SU-DHL-6 (cell line): Measurements from ENCODE around the gene SLC9A1.
A peak's percentile ranks its signal among the peaks of the same experiment; 100 is the strongest.

Experiments
- H2AFZ ChIP-seq: fragments of 200-600 bp; sonication (generic); 2 replicates; pipeline ENCODE4 v1.6.1; 2014; ENCODE audit warnings: low read depth, mild to moderate bottlenecking, moderate library complexity, mixed read lengths, antibody characterized with exemption, low read length; ENCODE audit not compliant: severe bottlenecking
- H3F3A ChIP-seq: fragments of 200-600 bp; shearing (Covaris generic); 2 replicates; pipeline ENCODE4 v1.6.0; 2016; ENCODE audit warnings: antibody characterized with exemption, mild to moderate bottlenecking; ENCODE audit not compliant: insufficient read depth
- H3K27ac ChIP-seq: fragments of 200-600 bp; sonication (generic); 2 replicates; pipeline ENCODE4 v1.5.1; 2016; ENCODE audit warnings: low read depth, mild to moderate bottlenecking, low read length, moderate library complexity, mixed read lengths
- H3K27me3 ChIP-seq: fragments of 200-600 bp; sonication (generic), shearing (Covaris generic); 2 replicates; pipeline ENCODE4 v1.6.0; 2014; ENCODE audit warnings: mild to moderate bottlenecking, low read length
- H3K36me3 ChIP-seq: fragments of 200-600 bp; sonication (generic); 2 replicates; pipeline ENCODE4 v1.6.1; 2014; ENCODE audit warnings: mild to moderate bottlenecking, low read length, mixed read lengths
- H3K4me2 ChIP-seq: fragments of 300-600, 200-600 bp; shearing (Covaris generic), sonication (generic); 2 replicates; pipeline ENCODE4 v1.6.0; 2014; ENCODE audit warnings: low read length, low read depth, mild to moderate bottlenecking; ENCODE audit not compliant: poor library complexity, severe bottlenecking
- H3K4me3 ChIP-seq: fragments of 200-600 bp; sonication (generic); 2 replicates; pipeline ENCODE4 v1.5.1; 2014; ENCODE audit warnings: antibody characterized with exemption, low read length, mild to moderate bottlenecking, mixed read lengths; ENCODE audit not compliant: insufficient read depth, poor library complexity, severe bottlenecking
- H3K79me2 ChIP-seq: fragments of 200-600 bp; sonication (generic); 2 replicates; pipeline ENCODE4 v1.6.1; 2014; ENCODE audit warnings: mild to moderate bottlenecking, low read length, moderate library complexity; ENCODE audit not compliant: insufficient read depth
- H3K9ac ChIP-seq: fragments of 200-600 bp; sonication (generic); 2 replicates; pipeline ENCODE4 v1.7.0; 2014; ENCODE audit warnings: mild to moderate bottlenecking, low read length
- H3K9me2 ChIP-seq: fragments of 200-600 bp; sonication (generic); replicated peaks from 2 replicates; pipeline ENCODE4 v1.6.1; 2014; ENCODE audit warnings: low read length; ENCODE audit not compliant: insufficient read depth
- H3K9me3 ChIP-seq: fragments of 200-600 bp; sonication (generic); 2 replicates; pipeline ENCODE4 v1.6.1; 2014; ENCODE audit warnings: low read length, mixed read lengths; ENCODE audit not compliant: insufficient read depth
- H4K20me1 ChIP-seq: fragments of 200-600 bp; sonication (generic); 2 replicates; pipeline ENCODE4 v1.6.1; 2014; ENCODE audit warnings: low read depth, mild to moderate bottlenecking, antibody characterized with exemption, low read length, moderate library complexity, mixed read lengths
- EZH2phosphoT487 ChIP-seq: fragments of 200-600 bp; sonication (generic), shearing (Covaris generic); conservative IDR thresholded peaks from 2 replicates; pipeline ENCODE4 v1.6.1; 2018; ENCODE audit warnings: mild to moderate bottlenecking, antibody characterized with exemption, low read length, moderate library complexity, mixed read lengths
- TF ChIP-seq, protein P1 (sequence below): fragments of 200-600 bp; sonication (generic); IDR thresholded peaks from one replicate; pipeline ENCODE4 v1.5.1; 2017; ENCODE audit warnings: antibody characterized with exemption, mild to moderate bottlenecking, low read length, moderate library complexity; ENCODE audit not compliant: insufficient read depth, poor library complexity, severe bottlenecking

SLC9A1 gene

DNA sequence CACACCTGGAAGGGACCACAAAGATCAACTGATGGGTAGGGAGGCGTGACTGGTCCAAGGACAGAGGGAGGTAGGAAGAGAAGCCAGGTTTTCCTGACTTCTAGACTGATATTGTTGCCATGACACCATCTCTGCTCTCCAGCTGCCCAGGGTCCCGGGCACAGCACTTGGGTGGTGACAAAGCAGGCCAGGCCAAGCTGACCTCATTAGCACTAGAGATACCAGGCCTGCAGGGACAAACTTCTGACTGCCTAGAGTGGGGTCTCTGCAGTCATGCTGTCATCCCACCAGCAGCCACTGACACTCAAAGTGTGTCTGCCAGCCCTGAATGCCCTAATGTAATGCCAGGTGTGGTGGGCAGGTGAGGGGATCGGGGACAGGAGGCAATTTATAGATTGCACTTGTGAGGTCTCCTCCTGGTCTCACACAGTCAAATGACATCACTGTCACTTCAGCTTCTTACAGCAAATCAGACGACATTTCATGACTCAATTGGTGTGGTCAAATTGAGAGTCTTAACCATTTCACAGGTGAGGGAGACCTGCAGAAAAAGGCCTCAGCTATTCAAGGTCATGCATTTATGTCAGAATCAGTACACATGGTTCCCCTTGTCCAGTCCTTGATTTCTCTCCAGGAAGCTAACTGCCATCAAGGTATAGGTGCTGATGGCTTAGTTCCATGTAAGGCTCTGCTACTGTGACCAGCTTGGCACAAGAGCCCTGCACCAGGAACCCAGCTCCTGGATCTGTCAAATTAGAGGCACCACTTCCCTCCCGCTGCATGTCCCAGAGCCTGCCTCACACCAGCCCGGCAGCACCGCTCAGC lies 2.7 kb downstream of the SLC9A1 start:
- no peaks in the 10 kb centered on the region for H3K9me3 ChIP-seq
- no peak overlapping the region for H3K27ac ChIP-seq
- H3K4me2 ChIP-seq, result peak overlapping the region; percentile 94
- no peaks in the 10 kb centered on the region for H3F3A ChIP-seq
- no peaks in the 10 kb centered on the region for H4K20me1 ChIP-seq
- H3K4me3 ChIP-seq, result no peak overlapping the region
- 0 out of 2 replicates have a peak overlapping the region, but pooled peaks have one; percentile 89 for H3K9ac ChIP-seq
- no peak overlapping the region for H2AFZ ChIP-seq
- H3K9me2 ChIP-seq, result no peaks in the 10 kb centered on the region
- H3K36me3 ChIP-seq, result no peaks in the 10 kb centered on the region
- no peaks in the 10 kb centered on the region for H3K27me3 ChIP-seq
- no peak for TF ChIP-seq EZH2phosphoT487
- TF ChIP-seq, protein P1, sequence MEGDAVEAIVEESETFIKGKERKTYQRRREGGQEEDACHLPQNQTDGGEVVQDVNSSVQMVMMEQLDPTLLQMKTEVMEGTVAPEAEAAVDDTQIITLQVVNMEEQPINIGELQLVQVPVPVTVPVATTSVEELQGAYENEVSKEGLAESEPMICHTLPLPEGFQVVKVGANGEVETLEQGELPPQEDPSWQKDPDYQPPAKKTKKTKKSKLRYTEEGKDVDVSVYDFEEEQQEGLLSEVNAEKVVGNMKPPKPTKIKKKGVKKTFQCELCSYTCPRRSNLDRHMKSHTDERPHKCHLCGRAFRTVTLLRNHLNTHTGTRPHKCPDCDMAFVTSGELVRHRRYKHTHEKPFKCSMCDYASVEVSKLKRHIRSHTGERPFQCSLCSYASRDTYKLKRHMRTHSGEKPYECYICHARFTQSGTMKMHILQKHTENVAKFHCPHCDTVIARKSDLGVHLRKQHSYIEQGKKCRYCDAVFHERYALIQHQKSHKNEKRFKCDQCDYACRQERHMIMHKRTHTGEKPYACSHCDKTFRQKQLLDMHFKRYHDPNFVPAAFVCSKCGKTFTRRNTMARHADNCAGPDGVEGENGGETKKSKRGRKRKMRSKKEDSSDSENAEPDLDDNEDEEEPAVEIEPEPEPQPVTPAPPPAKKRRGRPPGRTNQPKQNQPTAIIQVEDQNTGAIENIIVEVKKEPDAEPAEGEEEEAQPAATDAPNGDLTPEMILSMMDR, result no peak
- no peaks in the 10 kb centered on the region for H3K79me2 ChIP-seq

DNA sequence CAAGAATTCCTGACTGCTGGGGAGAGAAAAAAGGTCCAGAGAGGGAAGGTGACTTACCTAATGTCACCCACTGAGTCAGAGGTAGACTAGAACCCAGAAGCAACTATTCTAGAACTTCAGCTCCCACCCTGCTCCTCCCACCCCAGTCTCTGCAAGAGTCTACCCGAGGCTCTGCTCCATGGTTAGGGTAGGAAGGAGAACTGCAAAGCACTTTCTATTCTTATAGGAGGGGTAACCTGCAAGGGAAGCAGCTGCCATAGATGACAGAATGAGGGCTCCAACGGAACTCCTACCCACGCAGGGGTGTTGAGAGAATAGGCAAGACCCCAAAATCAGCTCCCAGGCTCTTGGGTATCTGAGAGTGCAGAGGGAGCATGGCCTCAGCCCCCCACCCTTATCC lies 4.3 kb downstream of the SLC9A1 start:
- TF ChIP-seq, protein P1, result no peak
- TF ChIP-seq EZH2phosphoT487, result no peak
- Histone ChIP-seq H2AFZ (no peak overlapping the region), H3K27me3 (no peaks in the 10 kb centered on the region), H3K4me3 (no peak overlapping the region), H3K27ac (no peak overlapping the region), H3K79me2 (no peaks in the 10 kb centered on the region), H3K36me3 (no peaks in the 10 kb centered on the region), H3K9me2 (no peaks in the 10 kb centered on the region), H3K9me3 (no peaks in the 10 kb centered on the region), H3K9ac (no peak overlapping the region), H3K4me2 (no peak overlapping the region), H3F3A (no peaks in the 10 kb centered on the region), H4K20me1 (no peaks in the 10 kb centered on the region)

DNA sequence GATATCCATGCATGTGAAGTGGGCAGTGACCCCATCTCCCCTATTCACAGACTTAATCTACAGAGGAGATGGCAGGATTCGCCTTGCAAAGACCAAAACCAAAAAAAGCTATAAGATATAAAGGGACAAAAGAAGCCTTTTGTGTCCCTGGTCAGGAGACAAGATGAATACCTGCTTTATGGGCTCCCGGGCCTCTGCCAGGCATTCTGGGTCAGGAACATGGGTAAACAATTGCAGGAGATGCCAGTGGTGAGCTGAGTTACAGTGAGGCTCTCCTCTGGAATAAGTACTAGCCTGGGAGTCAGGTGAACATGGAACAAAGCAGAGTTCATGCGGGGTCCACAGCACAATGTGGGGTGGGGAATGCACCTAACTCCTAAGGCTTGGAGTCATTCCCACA lies 4.7 kb downstream of the SLC9A1 start:
- no peaks in the 10 kb centered on the region for H3F3A ChIP-seq
- no peaks in the 10 kb centered on the region for H3K36me3 ChIP-seq
- no peaks in the 10 kb centered on the region for H4K20me1 ChIP-seq
- no peaks in the 10 kb centered on the region for H3K9me3 ChIP-seq
- TF ChIP-seq, protein P1, result no peak
- TF ChIP-seq EZH2phosphoT487, result no peak
- no peak overlapping the region for H3K4me2 ChIP-seq
- H3K79me2 ChIP-seq, result no peaks in the 10 kb centered on the region
- H2AFZ ChIP-seq, result no peak overlapping the region
- H3K27me3 ChIP-seq, result no peaks in the 10 kb centered on the region
- H3K4me3 ChIP-seq, result no peak overlapping the region
- no peak overlapping the region for H3K9ac ChIP-seq
- H3K27ac ChIP-seq, result no peak overlapping the region
- no peaks in the 10 kb centered on the region for H3K9me2 ChIP-seq
